ENCODE data around the gene MKX.

DNA sequence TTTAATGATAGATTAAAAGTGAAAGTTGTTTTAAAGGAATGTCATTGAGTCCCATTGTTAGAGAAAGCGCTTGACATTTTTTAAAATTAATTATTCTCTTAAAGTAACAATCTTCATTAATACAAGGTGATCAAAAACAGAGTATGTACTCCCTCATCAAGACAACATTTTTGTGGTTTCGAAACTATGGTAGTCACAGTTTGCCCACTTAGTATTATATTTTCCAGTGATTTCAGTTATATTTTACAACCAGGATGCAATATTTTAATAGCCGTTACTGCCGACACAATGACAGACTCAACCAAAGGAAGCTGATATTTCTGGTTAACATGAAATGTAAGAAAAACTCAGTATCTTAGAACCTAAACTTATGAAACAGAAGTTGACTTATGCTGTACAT is 31.3 kb downstream of the MKX start:
- TF ChIP-seq, protein P1, sequence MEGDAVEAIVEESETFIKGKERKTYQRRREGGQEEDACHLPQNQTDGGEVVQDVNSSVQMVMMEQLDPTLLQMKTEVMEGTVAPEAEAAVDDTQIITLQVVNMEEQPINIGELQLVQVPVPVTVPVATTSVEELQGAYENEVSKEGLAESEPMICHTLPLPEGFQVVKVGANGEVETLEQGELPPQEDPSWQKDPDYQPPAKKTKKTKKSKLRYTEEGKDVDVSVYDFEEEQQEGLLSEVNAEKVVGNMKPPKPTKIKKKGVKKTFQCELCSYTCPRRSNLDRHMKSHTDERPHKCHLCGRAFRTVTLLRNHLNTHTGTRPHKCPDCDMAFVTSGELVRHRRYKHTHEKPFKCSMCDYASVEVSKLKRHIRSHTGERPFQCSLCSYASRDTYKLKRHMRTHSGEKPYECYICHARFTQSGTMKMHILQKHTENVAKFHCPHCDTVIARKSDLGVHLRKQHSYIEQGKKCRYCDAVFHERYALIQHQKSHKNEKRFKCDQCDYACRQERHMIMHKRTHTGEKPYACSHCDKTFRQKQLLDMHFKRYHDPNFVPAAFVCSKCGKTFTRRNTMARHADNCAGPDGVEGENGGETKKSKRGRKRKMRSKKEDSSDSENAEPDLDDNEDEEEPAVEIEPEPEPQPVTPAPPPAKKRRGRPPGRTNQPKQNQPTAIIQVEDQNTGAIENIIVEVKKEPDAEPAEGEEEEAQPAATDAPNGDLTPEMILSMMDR (IDR thresholded peaks at IDR 0.05) = no peak
- TF ChIP-seq POLR2A (IDR thresholded peaks at IDR 0.05) = no peak
- TF ChIP-seq POLR2AphosphoS5 (IDR thresholded peaks at IDR 0.05) = no peak
- no peak for TF ChIP-seq EP300 (IDR thresholded peaks at IDR 0.05)
